ENCODE measurements around the gene CCDC43. TPM values are rescaled to one million over a fixed set of nuclear protein-coding genes. Genes with fewer than 3 reads are reported as not detected.

The CCDC43 gene
- total RNA-seq, 1 donor from 2014 or later, result 42.2 TPM

Small RNA genes lying within 50 kb of the gene (small RNA-seq; reads per million reads assigned to genes)
- gene RN7SL819P (ENCODE audit: low replicate concordance), result not detected
- not detected for gene SMCO4P1 (ENCODE audit: low replicate concordance)

Other genes with a start within 250 kb of the CCDC43 start
- gene GPATCH8, start 186.4 kb downstream of the CCDC43 start, total RNA-seq, result 47.1 TPM
- gene FZD2, start 132.3 kb downstream of the CCDC43 start, total RNA-seq, result 11.6 TPM
- not detected for gene MEIOC, start 33.3 kb downstream of the CCDC43 start, total RNA-seq
- 5.3 TPM for gene DBF4B, start 18.9 kb upstream of the CCDC43 start, total RNA-seq
- gene ADAM11, start 69.2 kb upstream of the CCDC43 start, total RNA-seq, result 0.72 TPM
- 29.1 TPM for gene GJC1, start 140.5 kb upstream of the CCDC43 start, total RNA-seq
- 3.9 TPM for gene HIGD1B, start 158.1 kb upstream of the CCDC43 start, total RNA-seq
- 92.0 TPM for gene EFTUD2, start 209.7 kb upstream of the CCDC43 start, total RNA-seq
- gene GFAP, start 225.7 kb upstream of the CCDC43 start, total RNA-seq, result 1.7 TPM